HG02852 (cell line): ENCODE results near the gene DAB2IP.

Source experiments
- ATAC-seq: cut with Tn5 transposase; IDR thresholded peaks from one replicate; pipeline ENCODE4 v1.9.1; 2021; ENCODE audit warnings: mild to moderate bottlenecking, moderate library complexity; ENCODE audit not compliant: unreplicated experiment

DAB2IP gene

DNA sequence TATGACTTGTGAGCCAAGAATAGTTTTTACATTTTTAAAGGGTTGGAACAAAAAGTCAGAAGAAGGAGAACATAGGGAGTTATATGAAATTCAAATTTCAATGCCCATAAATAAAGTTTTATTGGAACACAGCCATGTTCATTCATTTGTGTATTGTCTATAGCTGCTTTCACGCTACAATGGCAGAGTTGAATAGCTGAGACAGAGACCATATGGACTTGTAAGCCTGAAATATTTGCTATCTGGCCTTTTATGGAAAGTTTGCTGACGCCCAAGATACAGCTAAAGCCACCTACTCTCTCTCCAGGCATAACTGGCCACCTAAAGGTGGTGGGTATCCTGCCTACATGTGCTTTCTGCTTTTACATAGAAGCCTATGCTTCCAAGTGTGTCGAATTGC is 10.9 kb downstream of the DAB2IP start:
- ATAC-seq = no peak

DNA sequence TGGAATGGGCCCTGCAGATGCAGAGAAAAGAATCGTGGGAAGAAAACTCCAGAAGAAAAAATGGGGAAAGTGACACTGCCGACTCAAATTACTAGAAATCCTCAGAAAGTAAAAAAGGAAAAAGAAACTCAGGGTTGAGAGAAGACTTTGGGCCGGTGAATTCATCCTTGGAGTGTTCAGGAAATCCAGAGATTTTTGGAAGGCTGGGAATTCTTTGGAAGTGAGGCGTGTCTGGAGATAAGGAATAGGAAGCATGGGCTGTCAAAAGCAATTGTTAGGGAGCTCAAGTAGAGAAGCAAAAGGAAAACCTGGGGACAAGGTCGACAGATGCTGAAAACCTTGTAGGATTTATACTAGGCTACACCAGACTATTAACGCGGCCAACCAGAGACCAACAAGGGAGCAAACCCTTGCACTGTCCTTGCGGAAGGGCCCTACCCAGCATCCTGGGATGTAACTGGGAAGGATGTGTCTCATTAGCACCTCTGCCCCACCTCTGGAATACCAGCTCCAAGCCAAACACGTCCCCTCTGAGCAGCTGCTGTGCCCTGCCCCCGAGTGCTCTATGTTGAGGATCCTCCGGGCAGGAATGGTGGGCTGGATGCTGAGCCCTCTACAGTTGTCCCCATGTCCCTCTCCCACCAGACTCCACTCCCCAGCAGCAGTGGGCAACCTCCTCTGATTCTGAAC is 11.6 kb downstream of the DAB2IP start:
- ATAC-seq = no peak

DNA sequence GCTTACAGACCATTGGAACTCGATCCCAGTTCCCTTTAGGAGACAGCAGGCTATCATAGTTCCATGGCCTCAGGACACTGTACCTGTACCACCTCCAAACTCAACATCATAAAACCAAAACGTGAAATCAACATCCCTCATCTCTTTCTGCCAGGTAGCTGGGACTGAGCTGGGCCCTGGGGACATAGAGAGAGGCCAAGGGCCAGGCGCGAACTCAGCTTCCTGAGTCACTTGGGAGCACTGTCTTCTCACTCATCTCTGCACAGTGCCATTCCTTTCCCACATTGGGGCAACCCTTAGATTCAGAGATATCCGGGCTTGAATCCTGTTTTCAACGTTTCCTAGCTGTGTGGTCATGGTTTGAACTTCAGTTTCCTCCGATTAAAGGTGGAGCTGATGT is 12.2 kb downstream of the DAB2IP start:
- no peak for ATAC-seq

DNA sequence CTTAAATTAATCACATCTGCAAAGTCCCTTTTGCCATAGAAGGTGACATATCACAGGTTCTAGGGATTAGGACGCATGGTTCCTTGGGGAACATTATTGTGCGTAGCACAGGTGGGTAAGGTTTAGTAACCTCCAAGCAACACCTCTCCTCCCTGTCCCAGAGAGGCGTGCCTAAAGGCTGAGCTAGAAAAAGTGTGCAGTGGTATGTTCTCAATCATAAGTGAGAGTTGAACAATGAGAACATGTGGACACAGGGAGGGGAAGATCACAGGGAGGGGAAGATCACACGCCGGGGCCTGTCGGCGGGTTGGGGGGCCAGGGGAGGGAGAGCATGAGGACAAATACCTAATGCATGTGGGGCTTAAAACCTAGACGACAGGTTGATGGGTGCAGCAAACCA is 14.9 kb downstream of the DAB2IP start:
- no peak for ATAC-seq

DNA sequence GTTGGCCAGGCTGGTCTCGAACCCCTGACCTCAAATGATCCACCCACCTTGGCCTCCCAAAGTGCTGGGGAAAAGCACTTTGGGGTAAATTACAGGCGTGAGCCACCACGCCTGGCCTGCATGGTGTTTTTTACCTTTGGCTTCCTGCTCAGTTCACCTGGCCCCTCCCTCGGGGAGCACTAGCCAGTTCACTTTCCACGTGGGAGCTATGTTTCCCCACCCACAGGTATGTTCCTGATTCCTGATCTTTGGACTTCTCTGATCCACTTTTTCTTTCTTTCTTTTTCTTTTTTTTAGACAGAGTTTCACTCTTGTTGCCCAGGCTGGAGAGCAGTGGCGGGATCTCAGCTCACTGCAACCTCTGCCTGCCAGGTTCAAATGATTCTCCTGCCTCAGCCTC is 15.8 kb downstream of the DAB2IP start:
- no peak for ATAC-seq

DNA sequence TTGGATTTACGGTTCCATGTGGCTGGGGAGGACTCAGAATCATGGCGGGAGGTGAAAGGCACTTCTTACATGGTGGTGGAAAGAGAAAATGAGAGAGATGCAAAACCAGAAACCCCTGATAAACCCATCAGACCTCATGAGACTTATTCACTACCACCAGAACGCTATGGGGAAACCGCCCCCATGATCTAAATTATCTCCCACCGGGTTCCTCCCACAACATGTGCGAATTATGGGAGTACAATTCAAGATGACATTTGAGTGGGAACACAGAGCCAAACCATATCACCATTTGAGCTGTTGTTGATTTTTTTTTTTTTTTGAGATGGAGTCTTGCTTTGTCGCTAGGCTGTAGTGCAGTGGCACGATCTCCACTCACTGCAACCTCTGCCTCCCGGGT is 16.5 kb downstream of the DAB2IP start:
- ATAC-seq = no peak

DNA sequence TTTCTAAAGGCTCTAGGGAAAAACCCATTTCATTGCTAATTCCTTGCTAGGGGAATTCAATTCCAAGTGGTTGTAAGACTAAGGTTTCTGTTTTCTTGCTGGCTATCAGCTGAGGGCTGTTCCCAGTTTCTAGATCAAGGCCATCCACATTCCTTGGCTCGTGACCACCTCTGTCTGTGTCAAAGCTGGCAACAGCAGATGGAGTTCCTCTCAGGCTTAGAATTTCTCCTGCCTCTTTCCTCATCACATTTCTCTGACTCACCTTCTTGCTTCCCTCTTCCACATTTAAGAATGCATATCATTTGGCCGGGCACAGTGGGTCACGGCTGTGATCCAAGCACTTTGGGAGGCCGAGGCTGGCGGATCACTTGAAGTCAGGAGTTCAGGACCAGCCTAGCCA is 19.0 kb downstream of the DAB2IP start:
- no peak for ATAC-seq

DNA sequence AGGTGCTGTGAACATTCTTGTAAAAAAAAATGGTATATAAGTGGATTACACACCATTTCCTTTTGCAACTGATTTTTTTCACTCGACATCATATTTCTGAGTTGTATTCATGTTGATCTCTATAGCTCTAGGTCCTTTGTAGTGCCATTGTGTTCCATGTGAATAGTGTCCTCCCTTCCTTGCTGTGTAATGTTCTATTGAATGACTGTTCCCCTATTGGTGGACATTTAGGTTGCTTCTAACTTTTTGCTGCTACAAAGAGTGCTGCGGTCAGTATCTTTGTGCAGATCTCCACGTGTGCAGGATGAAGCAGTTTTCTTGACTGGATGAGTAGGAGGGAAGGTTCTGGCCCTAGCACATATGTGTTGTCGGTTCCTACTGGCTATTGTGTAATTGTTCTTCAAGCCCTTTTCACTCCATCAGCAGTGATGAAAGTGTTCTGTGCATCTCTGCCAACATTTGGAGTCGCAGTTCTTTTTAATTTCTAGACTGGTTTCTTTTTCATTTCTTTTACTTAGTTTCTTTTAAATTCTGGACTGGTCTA is 20.2 kb downstream of the DAB2IP start:
- no peak for ATAC-seq

DNA sequence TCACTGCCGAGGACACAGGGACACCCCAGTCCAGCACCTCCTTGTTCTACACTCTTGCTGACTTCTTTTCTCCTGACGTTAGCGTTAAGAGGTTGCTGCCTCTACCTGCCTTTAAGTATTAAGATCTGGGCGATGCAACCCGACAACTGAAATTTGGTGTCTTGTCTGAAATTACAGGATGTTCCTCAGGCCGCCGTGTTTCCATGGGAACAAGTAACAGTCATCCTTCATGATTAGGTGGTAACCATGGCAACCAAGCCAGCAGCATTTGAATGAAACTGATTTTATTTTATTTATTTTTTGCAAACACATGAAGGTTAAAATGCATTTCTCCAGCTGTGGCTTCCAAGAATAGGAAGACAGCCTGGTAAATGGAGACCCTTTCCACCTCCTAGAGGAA is 20.8 kb downstream of the DAB2IP start:
- no peak for ATAC-seq

DNA sequence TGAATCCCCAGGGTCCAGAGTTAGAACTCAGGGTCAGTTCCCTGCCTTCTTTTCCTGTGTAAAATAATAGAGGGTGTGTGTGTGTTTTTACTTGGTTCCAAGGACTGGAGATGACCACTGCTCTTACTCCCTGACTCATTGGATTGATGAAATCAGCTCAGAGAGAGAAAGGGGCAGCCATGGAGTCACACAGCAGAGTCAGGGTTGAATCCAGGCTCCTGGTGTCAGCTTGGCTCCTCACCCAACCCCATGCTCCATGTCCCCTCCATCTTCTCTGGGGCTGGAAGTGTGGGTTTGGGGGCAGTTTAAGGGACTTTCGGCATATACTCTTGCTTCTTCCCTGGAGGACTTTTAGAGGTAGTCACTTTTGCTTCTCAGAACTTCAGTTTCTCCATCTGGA is 21.6 kb downstream of the DAB2IP start:
- no peak for ATAC-seq

DNA sequence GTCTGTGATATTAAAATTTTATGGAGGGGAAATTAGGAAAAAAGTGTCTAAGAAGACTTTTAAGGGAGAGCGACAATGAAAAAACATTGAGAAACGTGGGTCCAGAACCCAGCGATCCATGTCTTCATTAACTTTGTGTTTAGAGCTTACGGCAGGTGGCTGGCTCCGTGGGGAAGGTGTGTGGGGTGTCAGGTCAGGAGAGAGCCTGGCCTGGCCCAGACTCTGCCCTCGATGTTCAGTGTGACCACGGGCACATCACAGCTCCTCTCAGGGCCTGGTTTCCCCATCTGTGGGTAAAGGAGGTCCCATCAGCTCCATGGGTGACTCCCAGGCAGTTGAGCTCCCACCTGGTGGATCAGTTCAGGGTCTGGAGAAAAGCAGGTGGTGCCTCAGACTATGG is 22.1 kb downstream of the DAB2IP start:
- ATAC-seq = no peak

DNA sequence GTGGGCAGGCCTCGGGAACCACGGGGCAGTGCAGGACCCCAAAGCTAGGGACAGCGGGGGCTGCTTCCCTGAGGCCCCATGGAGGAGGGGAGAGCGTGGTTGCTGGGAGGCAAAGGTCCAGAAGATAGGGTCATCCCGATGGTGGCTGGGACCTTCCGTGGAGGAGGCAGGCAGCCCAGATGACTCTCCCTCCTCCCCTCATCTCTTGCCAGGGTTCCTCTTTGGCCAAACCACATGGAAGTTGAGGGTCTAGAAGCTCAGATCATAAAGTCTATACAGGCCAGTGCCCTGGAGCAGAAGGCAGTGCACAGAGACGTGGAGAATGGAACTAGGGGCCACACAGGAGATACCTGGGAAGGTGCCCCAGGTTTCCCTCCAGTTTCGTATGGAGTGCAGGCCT is 22.6 kb downstream of the DAB2IP start:
- no peak for ATAC-seq

DNA sequence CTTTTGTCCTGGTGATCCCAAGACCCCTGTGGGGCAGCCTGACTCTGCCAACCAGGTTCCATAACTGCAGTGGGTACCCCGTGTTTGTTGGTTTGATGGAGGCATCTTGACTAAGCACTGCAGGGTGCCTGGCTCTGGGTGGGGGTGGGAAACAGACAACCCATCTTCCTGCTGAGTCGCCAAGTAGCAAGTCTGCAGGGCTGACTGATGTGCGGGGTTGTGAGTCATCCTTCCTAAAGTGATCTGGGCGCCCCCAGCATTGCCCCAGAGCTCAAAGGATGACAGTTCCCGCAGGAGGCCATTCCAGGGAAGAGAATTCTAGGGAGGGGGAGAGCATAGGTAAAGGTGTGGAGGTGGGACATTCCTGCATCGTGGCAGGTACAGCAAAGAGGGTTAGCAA is 23.5 kb downstream of the DAB2IP start:
- ATAC-seq = no peak

DNA sequence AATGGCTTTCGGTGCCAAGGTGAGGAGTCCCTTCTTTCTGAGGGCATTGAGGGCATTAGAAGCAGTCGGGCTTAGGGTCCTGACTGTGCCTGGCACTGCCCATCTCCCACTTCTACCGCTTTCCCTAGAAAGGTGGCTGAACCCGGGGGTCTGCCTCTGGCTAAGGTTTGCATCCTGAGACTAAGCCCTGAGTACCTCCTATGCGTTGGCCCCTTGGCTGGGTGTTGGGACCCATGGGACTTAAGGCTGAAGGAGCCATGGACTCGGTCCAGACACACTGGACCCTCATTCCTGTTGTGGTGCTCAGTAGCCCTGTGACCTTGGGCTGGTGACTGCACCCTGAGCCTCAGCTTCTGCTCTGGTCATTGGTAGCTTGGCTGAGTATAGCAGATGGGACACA is 23.9 kb downstream of the DAB2IP start:
- no peak for ATAC-seq

DNA sequence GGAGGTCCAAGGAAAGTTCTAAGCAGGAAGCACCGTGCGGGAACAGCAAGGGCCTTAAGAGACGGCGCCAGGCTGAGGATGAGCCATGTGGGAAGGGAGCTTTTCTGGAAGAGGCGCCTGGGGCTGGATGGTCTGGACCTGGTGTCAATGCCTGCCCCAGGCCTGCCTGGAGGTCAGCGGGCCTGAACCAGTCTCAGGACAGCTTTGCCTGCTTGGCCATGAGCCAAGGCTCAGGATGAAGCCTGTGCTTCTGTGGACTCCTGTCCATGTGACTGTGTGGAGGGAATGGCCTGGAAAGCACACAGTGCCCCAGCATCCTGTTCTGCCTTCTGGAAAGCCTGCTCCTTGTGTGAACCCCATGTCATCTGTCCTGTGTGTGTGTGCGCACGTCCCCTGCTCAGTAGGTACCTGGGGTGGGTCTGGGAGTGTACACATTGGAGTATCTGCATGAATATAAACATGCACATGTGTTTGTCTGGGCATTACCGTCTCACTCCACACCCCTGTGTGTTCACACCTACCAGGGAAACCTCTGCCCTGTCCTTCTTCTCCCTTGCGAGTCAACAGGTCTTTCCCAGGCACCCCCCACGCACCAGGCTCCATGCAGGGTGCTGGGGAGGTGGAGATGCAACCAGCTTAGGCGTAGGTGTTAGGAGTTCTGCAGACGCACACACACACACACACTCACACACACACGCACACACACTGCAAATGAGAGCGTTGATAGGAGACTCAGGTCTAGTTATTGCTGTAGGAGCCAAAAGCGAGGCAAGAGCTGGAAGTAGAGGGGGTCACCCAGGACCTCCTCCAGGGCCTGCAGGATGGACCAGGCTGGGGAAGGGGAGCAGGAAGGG is 24.8 kb downstream of the DAB2IP start:
- no peak for ATAC-seq

DNA sequence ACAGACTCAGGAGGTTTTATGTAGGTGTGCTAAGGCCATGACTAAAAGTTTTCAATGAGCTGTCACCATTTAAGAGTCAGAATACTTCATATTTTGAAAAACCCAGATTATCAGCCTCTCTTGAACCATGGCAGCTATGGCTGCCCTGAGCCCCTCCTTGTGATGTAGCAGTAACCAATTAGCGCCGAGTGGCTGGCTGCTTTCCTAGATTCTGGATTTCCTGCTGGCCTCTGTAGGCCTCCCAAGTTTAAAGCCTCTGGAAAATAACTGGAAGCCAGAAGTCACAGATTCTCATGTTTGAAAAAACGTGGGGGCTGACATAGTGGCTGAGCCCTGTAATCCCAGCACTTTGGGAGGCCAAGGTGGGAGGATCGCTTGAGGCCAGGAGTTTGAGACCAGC is 25.5 kb downstream of the DAB2IP start:
- no peak for ATAC-seq

DNA sequence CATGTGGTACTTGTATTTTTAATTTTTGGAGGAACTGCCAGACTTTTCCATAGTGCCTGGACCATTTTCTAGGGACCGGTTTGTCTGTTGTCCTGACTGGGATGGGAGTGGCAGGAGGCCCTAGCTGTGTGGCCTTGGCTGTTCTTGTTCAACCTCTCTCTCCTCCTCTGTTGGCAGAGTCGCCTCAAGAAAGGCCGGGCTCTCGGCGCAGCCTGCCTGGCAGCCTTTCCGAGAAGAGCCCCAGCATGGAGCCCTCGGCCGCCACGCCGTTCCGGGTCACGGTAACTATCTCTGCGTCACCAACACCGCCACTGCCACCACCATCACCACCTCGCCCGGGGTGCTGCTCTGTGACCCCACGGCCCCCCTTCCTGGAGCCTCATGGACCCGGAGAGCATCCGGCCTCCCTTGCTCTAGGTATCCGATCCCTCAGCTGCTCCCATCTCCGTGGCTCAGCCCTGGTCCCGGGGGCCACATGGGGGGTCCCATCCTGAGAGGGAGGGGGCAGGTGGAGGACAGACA is 27.1 kb downstream of the DAB2IP start:
- no peak for ATAC-seq

DNA sequence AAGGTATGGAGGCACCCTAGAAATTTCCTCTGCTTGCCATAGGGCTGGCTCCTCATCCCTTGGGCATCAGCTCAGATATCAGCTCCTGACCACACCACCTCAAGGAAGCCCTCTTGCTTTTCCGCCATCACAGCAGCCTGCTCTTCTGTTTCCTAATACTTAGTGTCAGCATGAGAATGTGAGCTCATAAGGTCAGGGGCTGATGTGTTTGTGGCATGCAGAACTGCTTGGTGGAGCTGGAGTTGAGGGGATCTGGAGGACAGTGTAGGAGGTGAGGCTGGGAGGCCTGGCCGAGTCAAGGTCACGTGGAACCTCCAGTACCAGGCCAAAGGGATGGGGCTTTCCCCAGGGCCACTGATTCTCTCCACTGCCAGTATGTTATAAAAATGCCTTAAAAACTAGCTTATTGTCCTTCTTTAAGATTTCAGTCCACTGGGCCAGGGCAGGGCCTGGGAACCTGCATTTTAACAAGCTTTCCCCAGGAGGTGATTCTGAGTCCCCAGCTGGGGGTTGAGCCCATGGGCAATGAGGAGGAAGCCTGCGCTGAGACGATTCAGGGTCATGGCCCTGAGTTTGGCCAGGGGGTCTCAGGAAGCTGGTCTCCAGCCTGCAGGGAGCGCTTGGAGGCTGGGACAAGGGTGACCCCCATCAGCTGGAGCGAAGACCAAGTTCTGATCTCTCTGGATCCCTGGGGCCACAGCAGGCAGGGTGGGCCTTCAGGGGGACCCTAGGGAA is 28.6 kb downstream of the DAB2IP start:
- no peak for ATAC-seq

DNA sequence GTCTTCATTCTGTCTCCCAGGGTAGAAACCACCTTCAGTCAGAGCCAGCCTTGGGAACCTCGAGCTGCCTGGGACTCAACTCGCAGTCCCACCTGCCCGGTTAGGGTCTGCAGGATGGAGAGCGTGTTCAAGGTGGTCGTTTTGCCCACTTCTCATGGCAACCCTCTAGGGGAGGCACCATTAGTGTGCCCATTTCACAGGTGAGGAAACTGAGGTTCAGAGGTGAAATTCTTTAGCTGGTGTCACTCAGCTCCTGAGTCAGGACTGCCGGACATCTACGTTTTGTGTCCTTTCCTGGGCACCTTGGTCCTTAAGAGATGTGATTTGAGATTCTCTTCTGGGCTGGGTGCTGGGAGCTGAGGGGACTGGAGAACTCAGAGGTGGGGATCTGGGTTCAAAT is 30.0 kb downstream of the DAB2IP start:
- ATAC-seq = no peak

DNA sequence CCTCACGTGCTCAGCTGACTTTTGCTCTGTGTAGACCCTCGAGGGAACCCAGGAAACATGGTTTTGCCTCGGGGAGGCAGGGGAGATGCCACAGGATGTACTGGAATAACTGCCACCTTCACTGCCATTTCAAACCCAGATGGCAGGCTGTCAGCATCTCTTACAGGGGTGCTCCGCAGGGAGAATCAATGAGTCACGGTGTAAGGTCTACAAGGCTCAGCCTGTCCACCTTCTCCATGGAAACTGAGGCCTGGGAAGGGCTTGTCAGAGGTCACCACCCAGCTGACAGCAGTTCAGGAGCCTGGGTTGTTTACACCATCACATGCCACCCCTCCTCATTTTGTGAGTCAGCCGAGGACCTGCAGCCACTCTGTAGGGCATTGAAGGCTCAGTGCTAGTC is 30.8 kb downstream of the DAB2IP start:
- no peak for ATAC-seq

DNA sequence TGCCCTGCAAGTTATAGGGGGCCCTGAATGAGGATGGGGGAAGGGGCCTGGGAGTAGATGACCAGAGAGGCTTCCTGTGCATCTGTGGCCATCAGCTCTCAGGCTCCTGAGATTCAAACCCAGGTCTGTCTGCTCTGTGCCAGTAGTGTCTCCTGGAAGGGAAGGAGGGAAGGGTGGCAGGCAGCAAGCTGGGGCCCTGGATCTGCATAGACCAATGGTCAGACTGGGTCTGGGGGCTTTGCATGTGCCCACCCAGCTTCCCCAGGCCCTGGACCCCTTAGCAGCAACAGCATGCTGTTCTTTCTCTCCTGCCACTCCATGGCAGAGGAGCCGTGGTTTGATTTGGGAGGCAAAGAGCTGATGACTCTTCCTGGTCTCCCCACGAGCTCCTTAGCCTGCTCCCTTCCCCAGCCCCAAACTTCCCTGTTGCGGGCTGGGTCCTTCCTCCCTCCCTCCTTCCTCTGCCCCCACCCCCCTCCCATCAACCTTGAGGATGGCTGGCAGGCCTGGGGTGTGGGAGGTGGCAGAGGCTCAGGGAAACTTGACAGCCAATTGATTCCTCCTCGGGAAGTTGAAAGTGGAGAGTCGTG is 31.6 kb downstream of the DAB2IP start:
- no peak for ATAC-seq
